A549 (cell line): ENCODE data around the gene LARGE2. TPM values are rescaled to one million over a fixed set of nuclear protein-coding genes. Genes with fewer than 3 reads are reported as not detected.

ENCODE experiments used
- ATAC-seq, 2 experiments: fragments of 200-7000 bp in 1 of 2; fragments of >200 bp in 1 of 2; cut with Nextera tagmentation in 1 of 2; cut with Tn5 transposase in 1 of 2; 3 replicates each; pipeline versions ENCODE4 v1.8.0 to v1.9.1; 2018 to 2020; ENCODE audit warnings: mild to moderate bottlenecking in 1 of 2, moderate library complexity in 1 of 2
- CTCF ChIA-PET: fragments of 300-600 bp; sonication (Branson Sonifier 250); formaldehyde crosslinking; extraction: SDS; loops from one replicate; lab custom pipeline; 2021; ENCODE audit warnings: antibody characterized with exemption, inconsistent platforms; lab: Yijun Ruan, JAX
- POLR2A ChIA-PET: fragments of 350-600 bp; formaldehyde crosslinking; extraction: SDS; loops from one replicate; lab custom pipeline; 2021; ENCODE audit warnings: antibody characterized with exemption, inconsistent platforms; lab: Yijun Ruan, JAX
- DNase-seq, 2 experiments: peaks; one replicate each; pipeline versions ENCODE4 v3.0.0 to v3.0.0-alpha.2; 2011 to 2016; ENCODE audit warnings: low read depth in 1 of 2, low spot score in 1 of 2
- FAIRE-seq: peaks from 2 replicates; lab custom pipeline; 2011; peaks lifted over from hg19 to GRCh38; lab: Jason Lieb, UNC
- H3K27ac ChIP-seq, 2 experiments: fragments of >200 bp; sonication (Bioruptor Twin); formaldehyde crosslinking; 3 replicates each; pipeline ENCODE4 v1.5.1; 2016 to 2017
- H3K4me1 ChIP-seq: fragments of >200 bp; sonication (Bioruptor Twin); formaldehyde crosslinking; 3 replicates; pipeline ENCODE4 v1.6.1; 2016
- H3K4me2 ChIP-seq: fragments of >200 bp; sonication (Bioruptor Twin); formaldehyde crosslinking; 3 replicates; pipeline ENCODE4 v1.6.1; 2016
- H3K4me3 ChIP-seq: fragments of >200 bp; sonication (Bioruptor Twin); formaldehyde crosslinking; 3 replicates; pipeline ENCODE4 v1.5.1; 2016
- H3K9me3 ChIP-seq: fragments of >200 bp; sonication (Bioruptor Twin); formaldehyde crosslinking; 3 replicates; pipeline ENCODE4 v1.6.1; 2016
- BHLHE40 ChIP-seq: IDR thresholded peaks from 2 replicates; pipeline ENCODE4 v1.6.1; 2012; ENCODE audit warnings: low read depth, low read length, inconsistent platforms
- CBX2 ChIP-seq: fragments of 200-600 bp; sonication (generic); IDR thresholded peaks from 2 replicates; pipeline ENCODE4 v1.6.1; 2016; ENCODE audit warnings: low read depth, mild to moderate bottlenecking, borderline replicate concordance
- CBX8 ChIP-seq: fragments of 200-600 bp; sonication (generic); IDR thresholded peaks from 2 replicates; pipeline ENCODE4 v1.6.1; 2016
- CEBPB ChIP-seq, 2 experiments: fragments of >200 bp in 1 of 2; sonication (Bioruptor Twin) in 1 of 2; formaldehyde crosslinking in 1 of 2; IDR thresholded peaks; 2 replicates each; pipeline ENCODE4 v1.6.1; 2012 to 2016
- CHD4 ChIP-seq: fragments of 200-600 bp; sonication (generic); IDR thresholded peaks from 2 replicates; pipeline ENCODE4 v1.6.1; 2016; ENCODE audit warnings: antibody characterized with exemption, mild to moderate bottlenecking, borderline replicate concordance
- EHMT2 ChIP-seq: fragments of 200-600 bp; sonication (generic); IDR thresholded peaks from 2 replicates; pipeline ENCODE4 v1.6.1; 2016; ENCODE audit warnings: antibody characterized with exemption, low read depth, mild to moderate bottlenecking, moderate library complexity
- ESRRA ChIP-seq: fragments of 150-350 bp; IDR thresholded peaks from 2 replicates; pipeline ENCODE4 v1.6.1; 2014; ENCODE audit warnings: mild to moderate bottlenecking, low read length, borderline replicate concordance
- FOSB ChIP-seq: fragments of 250-450 bp; sonication (Bioruptor Pico); IDR thresholded peaks from 2 replicates; pipeline ENCODE4 v1.5.0; 2020; ENCODE audit warnings: mild to moderate bottlenecking, moderate library complexity
- FOSL2 ChIP-seq, 2 experiments: fragments of 450-650 bp in 1 of 2; fragments of >200 bp in 1 of 2; sonication (Bioruptor Twin) in 1 of 2; formaldehyde crosslinking; IDR thresholded peaks; 2 replicates each; pipeline versions ENCODE4 v1.5.0 to v1.6.1; 2016 to 2020; ENCODE audit warnings: mild to moderate bottlenecking in 1 of 2, moderate library complexity in 1 of 2
- FOXS1 ChIP-seq: fragments of 250-450 bp; sonication (Bioruptor Pico); IDR thresholded peaks from 2 replicates; pipeline ENCODE4 v1.5.0; 2020; ENCODE audit warnings: mild to moderate bottlenecking, moderate library complexity
- GATA3 ChIP-seq: IDR thresholded peaks from 2 replicates; pipeline ENCODE4 v1.6.1; 2012; ENCODE audit warnings: borderline replicate concordance
- HEYL ChIP-seq: fragments of 250-450 bp; sonication (Bioruptor Pico); IDR thresholded peaks from 2 replicates; pipeline ENCODE4 v1.8.0; 2021; ENCODE audit warnings: mild to moderate bottlenecking, moderate library complexity
- HOXA7 ChIP-seq: fragments of 250-450 bp; sonication (Bioruptor Pico); IDR thresholded peaks from 2 replicates; pipeline ENCODE4 v1.5.0; 2020; ENCODE audit warnings: mild to moderate bottlenecking, moderate library complexity
- HOXB13 ChIP-seq: fragments of 250-450 bp; sonication (Bioruptor Pico); IDR thresholded peaks from 2 replicates; pipeline ENCODE4 v1.5.0; 2020; ENCODE audit warnings: low read depth, mild to moderate bottlenecking, moderate library complexity
- HOXB5 ChIP-seq: fragments of 250-450 bp; sonication (Bioruptor Pico); IDR thresholded peaks from 2 replicates; pipeline ENCODE4 v1.5.0; 2020; ENCODE audit warnings: mild to moderate bottlenecking, moderate library complexity
- JUN ChIP-seq, 2 experiments: fragments of >200 bp; sonication (Bioruptor Twin); formaldehyde crosslinking; IDR thresholded peaks; 2 replicates in 1 of 2; 3 replicates in 1 of 2; pipeline ENCODE4 v1.6.1; 2016 to 2017
- KDM5A ChIP-seq: fragments of 200-600 bp; sonication (generic); IDR thresholded peaks from 2 replicates; pipeline ENCODE4 v1.6.1; 2016; ENCODE audit warnings: antibody characterized with exemption, mild to moderate bottlenecking
- MAFK ChIP-seq: fragments of 450-650 bp; IDR thresholded peaks from 2 replicates; pipeline ENCODE4 v1.6.1; 2014; ENCODE audit not compliant: partially characterized antibody
- MAZ ChIP-seq: fragments of 150-350 bp; IDR thresholded peaks from 2 replicates; pipeline ENCODE4 v1.6.1; 2014; ENCODE audit warnings: antibody characterized with exemption, low read depth, low read length, borderline replicate concordance
- NR3C1 ChIP-seq: fragments of >200 bp; sonication (Bioruptor Twin); formaldehyde crosslinking; IDR thresholded peaks from 3 replicates; pipeline ENCODE4 v1.6.1; 2017
- POLR2AphosphoS2 ChIP-seq: conservative IDR thresholded peaks from 2 replicates; pipeline ENCODE4 v1.6.1; 2012; ENCODE audit warnings: low read length, improper control_type of control experiment, inconsistent platforms
- RFX5 ChIP-seq: fragments of 450-650 bp; IDR thresholded peaks from 2 replicates; pipeline ENCODE4 v1.7.1; 2014; ENCODE audit warnings: antibody characterized with exemption, mild to moderate bottlenecking, moderate library complexity
- TP53 ChIP-seq: fragments of 250-450 bp; sonication (Bioruptor Pico); IDR thresholded peaks from 2 replicates; pipeline ENCODE4 v1.5.0; 2021; ENCODE audit warnings: mild to moderate bottlenecking, moderate library complexity
- ZFP36 ChIP-seq: fragments of 450-650 bp; IDR thresholded peaks from 2 replicates; pipeline ENCODE4 v1.6.1; 2014; ENCODE audit warnings: borderline replicate concordance; ENCODE audit not compliant: partially characterized antibody
- WGBS: methylation state at CpG from one replicate; pipeline ENCODE4 v1.1.6; 2017; ENCODE audit errors: missing lambda C conversion rate; 5-methylcytosine and 5-hydroxymethylcytosine counted together
- polyA plus RNA-seq, 4 experiments: library from polyadenylated mRNA; depleted of rRNA in 3 of 4; stranded (reverse); fragments of >200 nt; fragmentation: RNase III in 1 of 4; extraction: RNeasy Plus Mini Kit Qiagen cat#74134 plus additional on column Dnase treatment in 1 of 4; gene quantifications; 2 replicates in 3 of 4; 3 replicates in 1 of 4; pipeline ENCODE4 v1.2.3, GENCODE V29; 2011 to 2017
- TF ChIP-seq, protein P1 (sequence below): fragments of 250-450 bp; sonication (Bioruptor Pico); IDR thresholded peaks from 2 replicates; pipeline ENCODE4 v1.5.0; 2020; ENCODE audit warnings: low read depth, mild to moderate bottlenecking, moderate library complexity
- TF ChIP-seq, protein P2 (sequence below): fragments of >200 bp; sonication (Bioruptor Twin); formaldehyde crosslinking; IDR thresholded peaks from 2 replicates; pipeline ENCODE4 v1.6.1; 2016
- TF ChIP-seq, protein P3 (sequence below): fragments of >200 bp; sonication (Bioruptor Twin); formaldehyde crosslinking; IDR thresholded peaks from 3 replicates; pipeline ENCODE4 v1.6.1; 2016
- TF ChIP-seq, protein P4 (sequence below): IDR thresholded peaks from 2 replicates; pipeline ENCODE4 v1.6.1; 2012; ENCODE audit warnings: low read depth, borderline replicate concordance
- TF ChIP-seq, protein P5 (sequence below): fragments of 200-600 bp; sonication (generic); IDR thresholded peaks from 2 replicates; pipeline ENCODE4 v1.6.1; 2016; ENCODE audit warnings: antibody characterized with exemption, mild to moderate bottlenecking, moderate library complexity
- TF ChIP-seq, protein P6 (sequence below): fragments of 150-350 bp; IDR thresholded peaks from 2 replicates; pipeline ENCODE4 v1.6.1; 2014; ENCODE audit warnings: low read depth, mild to moderate bottlenecking, low read length

Gene LARGE2
- polyA plus RNA-seq, 2 of the 4 experiments (the other 2 are of a cell fraction) = 0.97 to 2.3 TPM

DNA sequence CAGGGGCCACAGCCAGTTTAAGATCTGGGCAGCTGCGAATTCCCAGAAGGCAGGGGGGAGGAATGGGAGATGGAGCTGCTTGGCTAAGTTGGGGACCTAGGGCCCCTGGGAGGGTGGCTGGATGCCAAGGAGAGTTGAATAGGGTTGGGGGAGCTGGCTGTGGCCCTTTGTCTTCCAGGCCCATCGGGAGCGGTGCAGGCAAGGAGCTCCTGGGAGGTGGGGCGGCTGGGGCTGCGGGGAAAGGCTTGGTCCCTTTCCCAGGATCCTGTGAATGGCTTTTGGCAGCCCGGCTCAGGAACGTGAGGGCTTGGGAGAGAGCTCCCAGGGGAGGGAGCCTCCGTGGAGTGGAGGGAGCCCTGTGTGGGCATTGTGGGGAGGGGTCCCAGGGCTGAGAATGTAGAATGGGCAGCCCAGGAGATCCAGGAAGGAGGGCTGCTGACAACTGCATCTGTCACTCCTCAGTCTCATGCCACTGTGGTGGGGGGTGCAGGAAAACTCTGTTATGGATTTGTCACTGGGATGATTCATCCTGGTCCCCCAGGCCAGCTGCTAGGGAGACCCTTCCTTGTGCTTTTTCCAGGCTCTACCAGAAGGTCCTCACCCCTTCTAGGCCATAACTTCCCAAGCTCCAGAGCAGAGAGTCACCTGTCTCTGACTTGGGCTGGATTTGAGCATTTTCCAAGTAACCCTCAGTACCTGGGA is 21.4 kb upstream of the LARGE2 start:
- Histone ChIP-seq H3K4me3 (peak overlapping the region; percentile 57; the same call in 1 of the 3 replicates), H3K4me1 (peaks cover 12% of the 10 kb centered on the region; the same call in 2 of the 3 replicates), H3K9me3 (no peaks in the 10 kb centered on the region), H3K27ac (no peak overlapping the region), H3K4me2 (peak overlapping the region; percentile 73)
- DNase-seq (no peak), FAIRE-seq (no peak), ATAC-seq (no peak)
- ChIA-PET POLR2A (no interaction called here), CTCF (interaction anchor here (0.7 to 1.1 kb wide), 2 partner anchors 10 to 17 kb away, joined by 3 to 4 read pairs; partner anchors contain the start of gene PEX16)
- WGBS = 58% methylated on average over 8 of the region's 8 CpGs
- TF ChIP-seq MAFK (no peak), MAZ (no peak), HEYL (no peak), POLR2AphosphoS2 (no peak), CBX8 (no peak), FOSB (CRISPR knock-in tag) (no peak), KDM5A (no peak), FOSL2 (IDR thresholded peaks at IDR 0.05) (no peak), FOSL2 (CRISPR knock-in tag; IDR thresholded peaks at IDR 0.05) (no peak), HOXA7 (no peak), TP53 (CRISPR knock-in tag) (no peak), GATA3 (no peak), EHMT2 (no peak), JUN (IDR thresholded peaks at IDR 0.05) (no peak), NR3C1 (no peak), FOXS1 (CRISPR knock-in tag) (no peak), HOXB5 (no peak)
- TF ChIP-seq, protein P1, sequence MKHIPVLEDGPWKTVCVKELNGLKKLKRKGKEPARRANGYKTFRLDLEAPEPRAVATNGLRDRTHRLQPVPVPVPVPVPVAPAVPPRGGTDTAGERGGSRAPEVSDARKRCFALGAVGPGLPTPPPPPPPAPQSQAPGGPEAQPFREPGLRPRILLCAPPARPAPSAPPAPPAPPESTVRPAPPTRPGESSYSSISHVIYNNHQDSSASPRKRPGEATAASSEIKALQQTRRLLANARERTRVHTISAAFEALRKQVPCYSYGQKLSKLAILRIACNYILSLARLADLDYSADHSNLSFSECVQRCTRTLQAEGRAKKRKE (CRISPR knock-in tag) = no peak
- TF ChIP-seq, protein P2, sequence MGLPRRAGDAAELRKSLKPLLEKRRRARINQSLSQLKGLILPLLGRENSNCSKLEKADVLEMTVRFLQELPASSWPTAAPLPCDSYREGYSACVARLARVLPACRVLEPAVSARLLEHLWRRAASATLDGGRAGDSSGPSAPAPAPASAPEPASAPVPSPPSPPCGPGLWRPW = no peak
- TF ChIP-seq, all 56 proteins: peak for 0

DNA sequence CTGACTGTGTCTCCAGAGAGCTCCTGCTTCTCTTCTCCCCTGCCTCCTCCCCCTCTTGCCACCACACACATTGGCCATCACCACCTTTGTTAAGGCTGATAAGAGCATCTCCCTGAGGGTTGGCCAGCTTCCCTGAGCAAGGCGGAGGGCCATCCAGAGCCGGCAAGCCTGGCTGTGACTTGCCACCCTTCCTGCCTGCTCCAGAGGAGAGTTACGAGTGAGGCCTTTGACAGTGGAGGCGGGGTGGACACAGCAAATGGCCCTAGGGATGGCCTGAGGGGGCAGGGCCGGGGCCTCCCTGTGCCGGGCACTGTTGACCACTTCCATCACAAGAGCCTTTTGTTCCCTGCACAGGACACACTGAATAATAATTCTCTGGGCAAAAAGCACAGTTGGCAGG is 20.8 kb upstream of the LARGE2 start:
- TF ChIP-seq, protein P3, sequence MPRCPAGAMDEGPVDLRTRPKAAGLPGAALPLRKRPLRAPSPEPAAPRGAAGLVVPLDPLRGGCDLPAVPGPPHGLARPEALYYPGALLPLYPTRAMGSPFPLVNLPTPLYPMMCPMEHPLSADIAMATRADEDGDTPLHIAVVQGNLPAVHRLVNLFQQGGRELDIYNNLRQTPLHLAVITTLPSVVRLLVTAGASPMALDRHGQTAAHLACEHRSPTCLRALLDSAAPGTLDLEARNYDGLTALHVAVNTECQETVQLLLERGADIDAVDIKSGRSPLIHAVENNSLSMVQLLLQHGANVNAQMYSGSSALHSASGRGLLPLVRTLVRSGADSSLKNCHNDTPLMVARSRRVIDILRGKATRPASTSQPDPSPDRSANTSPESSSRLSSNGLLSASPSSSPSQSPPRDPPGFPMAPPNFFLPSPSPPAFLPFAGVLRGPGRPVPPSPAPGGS = no peak
- TF ChIP-seq ZFP36 (no peak), HOXB13 (CRISPR knock-in tag) (no peak), BHLHE40 (no peak), FOSB (CRISPR knock-in tag) (no peak), CEBPB (IDR thresholded peaks at IDR 0.05) (no peak), CHD4 (no peak), RFX5 (no peak), ESRRA (no peak), FOXS1 (CRISPR knock-in tag) (no peak), CBX2 (no peak)
- TF ChIP-seq, protein P4, sequence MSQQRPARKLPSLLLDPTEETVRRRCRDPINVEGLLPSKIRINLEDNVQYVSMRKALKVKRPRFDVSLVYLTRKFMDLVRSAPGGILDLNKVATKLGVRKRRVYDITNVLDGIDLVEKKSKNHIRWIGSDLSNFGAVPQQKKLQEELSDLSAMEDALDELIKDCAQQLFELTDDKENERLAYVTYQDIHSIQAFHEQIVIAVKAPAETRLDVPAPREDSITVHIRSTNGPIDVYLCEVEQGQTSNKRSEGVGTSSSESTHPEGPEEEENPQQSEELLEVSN = no peak
- TF ChIP-seq, protein P5, sequence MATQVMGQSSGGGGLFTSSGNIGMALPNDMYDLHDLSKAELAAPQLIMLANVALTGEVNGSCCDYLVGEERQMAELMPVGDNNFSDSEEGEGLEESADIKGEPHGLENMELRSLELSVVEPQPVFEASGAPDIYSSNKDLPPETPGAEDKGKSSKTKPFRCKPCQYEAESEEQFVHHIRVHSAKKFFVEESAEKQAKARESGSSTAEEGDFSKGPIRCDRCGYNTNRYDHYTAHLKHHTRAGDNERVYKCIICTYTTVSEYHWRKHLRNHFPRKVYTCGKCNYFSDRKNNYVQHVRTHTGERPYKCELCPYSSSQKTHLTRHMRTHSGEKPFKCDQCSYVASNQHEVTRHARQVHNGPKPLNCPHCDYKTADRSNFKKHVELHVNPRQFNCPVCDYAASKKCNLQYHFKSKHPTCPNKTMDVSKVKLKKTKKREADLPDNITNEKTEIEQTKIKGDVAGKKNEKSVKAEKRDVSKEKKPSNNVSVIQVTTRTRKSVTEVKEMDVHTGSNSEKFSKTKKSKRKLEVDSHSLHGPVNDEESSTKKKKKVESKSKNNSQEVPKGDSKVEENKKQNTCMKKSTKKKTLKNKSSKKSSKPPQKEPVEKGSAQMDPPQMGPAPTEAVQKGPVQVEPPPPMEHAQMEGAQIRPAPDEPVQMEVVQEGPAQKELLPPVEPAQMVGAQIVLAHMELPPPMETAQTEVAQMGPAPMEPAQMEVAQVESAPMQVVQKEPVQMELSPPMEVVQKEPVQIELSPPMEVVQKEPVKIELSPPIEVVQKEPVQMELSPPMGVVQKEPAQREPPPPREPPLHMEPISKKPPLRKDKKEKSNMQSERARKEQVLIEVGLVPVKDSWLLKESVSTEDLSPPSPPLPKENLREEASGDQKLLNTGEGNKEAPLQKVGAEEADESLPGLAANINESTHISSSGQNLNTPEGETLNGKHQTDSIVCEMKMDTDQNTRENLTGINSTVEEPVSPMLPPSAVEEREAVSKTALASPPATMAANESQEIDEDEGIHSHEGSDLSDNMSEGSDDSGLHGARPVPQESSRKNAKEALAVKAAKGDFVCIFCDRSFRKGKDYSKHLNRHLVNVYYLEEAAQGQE = no peak
- TF ChIP-seq, protein P6, sequence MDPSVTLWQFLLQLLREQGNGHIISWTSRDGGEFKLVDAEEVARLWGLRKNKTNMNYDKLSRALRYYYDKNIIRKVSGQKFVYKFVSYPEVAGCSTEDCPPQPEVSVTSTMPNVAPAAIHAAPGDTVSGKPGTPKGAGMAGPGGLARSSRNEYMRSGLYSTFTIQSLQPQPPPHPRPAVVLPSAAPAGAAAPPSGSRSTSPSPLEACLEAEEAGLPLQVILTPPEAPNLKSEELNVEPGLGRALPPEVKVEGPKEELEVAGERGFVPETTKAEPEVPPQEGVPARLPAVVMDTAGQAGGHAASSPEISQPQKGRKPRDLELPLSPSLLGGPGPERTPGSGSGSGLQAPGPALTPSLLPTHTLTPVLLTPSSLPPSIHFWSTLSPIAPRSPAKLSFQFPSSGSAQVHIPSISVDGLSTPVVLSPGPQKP = no peak
- TF ChIP-seq, all 56 proteins: peak for 0
- 88% methylated on average over 4 of the region's 6 CpGs for WGBS
- Histone ChIP-seq H3K4me1 (peaks cover 12% of the 10 kb centered on the region; the same call in 2 of the 3 replicates), H3K27ac (no peak overlapping the region), H3K4me3 (no peak overlapping the region), H3K9me3 (no peaks in the 10 kb centered on the region), H3K4me2 (no peak overlapping the region)
- no peak for FAIRE-seq
- ATAC-seq = no peak
- ChIA-PET CTCF (interaction anchor here (1.1 kb wide), 1 partner anchor 16 kb away, joined by 3 read pairs; the partner anchor contains the start of gene PEX16), POLR2A (no interaction called here)
- DNase-seq = no peak
